HUES6 (cell line): ENCODE measurements around the gene CARNS1.

Experiments used
- H3K27ac ChIP-seq: 2 replicates; pipeline ENCODE4 v1.7.0; 2013; ENCODE audit warnings: low read depth, mild to moderate bottlenecking, low read length, inconsistent platforms
- H3K27me3 ChIP-seq: 2 replicates; pipeline ENCODE4 v1.6.1; 2013; ENCODE audit warnings: low read length; ENCODE audit not compliant: control insufficient read depth, insufficient read depth
- H3K36me3 ChIP-seq: 2 replicates; pipeline ENCODE4 v1.6.1; 2013; ENCODE audit warnings: low read length; ENCODE audit not compliant: control insufficient read depth, insufficient read depth
- H3K4me1 ChIP-seq: 2 replicates; pipeline ENCODE4 v1.6.1; 2013; ENCODE audit warnings: low read length; ENCODE audit not compliant: control insufficient read depth, insufficient read depth
- H3K4me3 ChIP-seq: 2 replicates; pipeline ENCODE4 v1.5.1; 2013; ENCODE audit warnings: low read depth, low read length
- H3K9ac ChIP-seq: one replicate; pipeline ENCODE4 v1.6.1; 2013; ENCODE audit warnings: mild to moderate bottlenecking, low read length
- H3K9me3 ChIP-seq: 2 replicates; pipeline ENCODE4 v1.6.1; 2013; ENCODE audit warnings: low read depth, low read length; ENCODE audit not compliant: control insufficient read depth, insufficient read depth

The CARNS1 gene

DNA sequence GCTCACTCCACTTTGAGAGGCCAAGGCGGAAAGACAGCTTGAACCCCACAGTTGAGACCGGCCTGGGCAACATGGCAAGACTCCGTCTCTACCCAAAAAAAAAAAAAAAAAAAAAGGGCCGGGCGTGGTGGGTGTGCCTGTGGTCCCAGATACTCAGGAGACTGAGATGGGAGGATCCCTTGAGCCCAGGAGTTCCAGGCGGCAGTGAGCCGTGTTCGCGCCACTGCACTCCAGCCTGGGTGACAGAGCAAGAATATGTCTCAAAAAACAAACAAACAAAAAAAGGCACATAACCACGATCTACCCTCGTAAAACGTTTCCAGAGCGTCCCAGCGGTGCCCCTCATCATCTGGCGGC lies 24.6 kb upstream of the CARNS1 start:
- H3K9ac ChIP-seq, result peak overlapping the region; percentile 92
- 0 out of 2 replicates have a peak overlapping the region, but pooled peaks have one; percentile 84 for H3K27ac ChIP-seq
- H3K27me3 ChIP-seq, result no peaks in the 10 kb centered on the region
- H3K36me3 ChIP-seq, result peaks cover 17% of the 10 kb centered on the region
- peak overlapping the region; percentile 93 for H3K4me3 ChIP-seq
- H3K9me3 ChIP-seq, result no peaks in the 10 kb centered on the region
- H3K4me1 ChIP-seq, result peaks cover 22% of the 10 kb centered on the region

- Histone ChIP-seq H3K9me3 (no peaks in the 10 kb centered on the region), H3K4me1 (peaks cover 28% of the 10 kb centered on the region), H3K36me3 (peaks cover 22% of the 10 kb centered on the region), H3K27ac (peak within 1 kb of the TSS; percentile 84; the same call in 1 of the 2 replicates), H3K27me3 (no peaks in the 10 kb centered on the region), H3K9ac (peak within 1 kb of the TSS; percentile 92), H3K4me3 (peak within 1 kb of the TSS; percentile 93)
Observed at GRCh38 chr11:67391304-67392182, 23.9 kb upstream of the CARNS1 start, which contains the start of gene RAD9A. Gene RAD9A, plus strand, starts transcription at chr11:67391986. Its CDS starts 59 bp downstream, at chr11:67392045.

GRCh38 chr11:67392183-67392715 lies 23.2 kb upstream of the CARNS1 start:
- Histone ChIP-seq H3K4me3 (peak overlapping the region; percentile 93), H3K4me1 (peaks cover 24% of the 10 kb centered on the region)

DNA sequence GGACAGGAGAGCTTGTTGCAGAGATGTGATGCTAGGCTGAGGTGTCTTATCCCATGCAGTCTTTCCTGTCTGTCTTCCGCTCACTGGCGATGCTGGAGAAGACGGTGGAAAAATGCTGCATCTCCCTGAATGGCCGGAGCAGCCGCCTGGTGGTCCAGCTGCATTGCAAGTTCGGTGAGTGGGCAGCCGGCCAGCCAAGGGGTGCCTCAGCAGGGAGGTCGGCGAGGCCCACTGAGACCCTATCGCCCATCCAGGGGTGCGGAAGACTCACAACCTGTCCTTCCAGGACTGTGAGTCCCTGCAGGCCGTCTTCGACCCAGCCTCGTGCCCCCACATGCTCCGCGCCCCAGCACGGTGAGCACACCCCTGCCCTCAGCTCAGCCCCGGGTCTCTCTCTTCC lies 22.0 kb upstream of the CARNS1 start:
- Histone ChIP-seq H3K9me3 (no peaks in the 10 kb centered on the region), H3K36me3 (peaks cover 36% of the 10 kb centered on the region), H3K9ac (no peak overlapping the region), H3K4me1 (peaks cover 26% of the 10 kb centered on the region), H3K27ac (no peak overlapping the region), H3K27me3 (no peaks in the 10 kb centered on the region), H3K4me3 (no peak overlapping the region)

More at GRCh38 chr11:67392183-67392715, 23.2 kb upstream of the CARNS1 start:
- Histone ChIP-seq H3K9ac (peak overlapping the region; percentile 86), H3K36me3 (peaks cover 24% of the 10 kb centered on the region), H3K9me3 (no peaks in the 10 kb centered on the region), H3K27ac (no peak overlapping the region), H3K27me3 (no peaks in the 10 kb centered on the region)

- Histone ChIP-seq H3K9me3 (no peaks in the 10 kb centered on the region), H3K27ac (no peak overlapping the region), H3K36me3 (peaks cover 41% of the 10 kb centered on the region), H3K4me3 (no peak overlapping the region), H3K27me3 (no peaks in the 10 kb centered on the region), H3K4me1 (peaks cover 26% of the 10 kb centered on the region), H3K9ac (no peak overlapping the region)
Observed at GRCh38 chr11:67393990-67394389, 21.5 kb upstream of the CARNS1 start.

DNA sequence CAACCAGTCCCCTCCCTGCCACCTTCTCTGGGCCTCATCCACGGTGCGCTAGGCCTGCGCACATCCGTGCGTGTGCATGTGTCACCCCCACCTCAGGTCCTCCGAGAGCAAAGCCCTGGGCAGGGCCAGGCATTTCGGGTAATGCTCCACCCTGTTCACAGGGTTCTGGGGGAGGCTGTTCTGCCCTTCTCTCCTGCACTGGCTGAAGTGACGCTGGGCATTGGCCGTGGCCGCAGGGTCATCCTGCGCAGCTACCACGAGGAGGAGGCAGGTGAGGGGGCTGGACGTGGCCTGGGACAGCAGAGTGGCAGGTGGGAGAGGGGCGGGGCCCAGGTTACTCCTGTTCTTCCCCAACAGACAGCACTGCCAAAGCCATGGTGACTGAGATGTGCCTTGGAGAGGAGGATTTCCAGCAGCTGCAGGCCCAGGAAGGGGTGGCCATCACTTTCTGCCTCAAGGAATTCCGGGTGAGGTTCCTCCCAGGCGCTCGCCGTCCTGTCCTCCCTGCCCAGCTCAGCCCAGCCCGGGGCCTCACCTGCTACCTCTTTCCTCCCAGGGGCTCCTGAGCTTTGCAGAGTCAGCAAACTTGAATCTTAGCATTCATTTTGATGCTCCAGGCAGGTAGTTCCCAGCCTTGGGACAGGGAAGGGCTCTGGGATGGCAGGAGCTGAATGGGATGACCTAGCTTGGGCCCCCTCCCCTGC lies 19.8 kb upstream of the CARNS1 start:
- Histone ChIP-seq H3K27me3 (no peaks in the 10 kb centered on the region), H3K4me3 (no peak overlapping the region), H3K9me3 (no peaks in the 10 kb centered on the region), H3K27ac (0 out of 2 replicates have a peak overlapping the region, but pooled peaks have one; percentile 24), H3K36me3 (peaks cover 55% of the 10 kb centered on the region), H3K4me1 (peaks cover 29% of the 10 kb centered on the region), H3K9ac (no peak overlapping the region)

DNA sequence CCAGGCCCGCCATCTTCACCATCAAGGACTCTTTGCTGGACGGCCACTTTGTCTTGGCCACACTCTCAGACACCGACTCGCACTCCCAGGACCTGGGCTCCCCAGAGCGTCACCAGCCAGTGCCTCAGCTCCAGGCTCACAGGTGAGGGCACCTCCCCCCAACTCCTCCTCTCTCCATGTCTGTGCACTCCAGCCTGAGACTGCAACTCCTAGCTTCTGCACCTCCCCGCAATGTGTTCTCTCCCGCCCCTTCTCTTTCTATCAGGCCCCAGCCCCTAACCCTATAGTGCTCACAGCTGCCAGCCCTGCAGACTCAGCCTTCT lies 19.3 kb upstream of the CARNS1 start:
- Histone ChIP-seq H3K27me3 (no peaks in the 10 kb centered on the region), H3K27ac (peak overlapping the region; percentile 24; the same call in 1 of the 2 replicates), H3K36me3 (peaks cover 55% of the 10 kb centered on the region), H3K9ac (peak overlapping the region; percentile 43), H3K9me3 (no peaks in the 10 kb centered on the region), H3K4me1 (peaks cover 31% of the 10 kb centered on the region), H3K4me3 (no peak overlapping the region)

DNA sequence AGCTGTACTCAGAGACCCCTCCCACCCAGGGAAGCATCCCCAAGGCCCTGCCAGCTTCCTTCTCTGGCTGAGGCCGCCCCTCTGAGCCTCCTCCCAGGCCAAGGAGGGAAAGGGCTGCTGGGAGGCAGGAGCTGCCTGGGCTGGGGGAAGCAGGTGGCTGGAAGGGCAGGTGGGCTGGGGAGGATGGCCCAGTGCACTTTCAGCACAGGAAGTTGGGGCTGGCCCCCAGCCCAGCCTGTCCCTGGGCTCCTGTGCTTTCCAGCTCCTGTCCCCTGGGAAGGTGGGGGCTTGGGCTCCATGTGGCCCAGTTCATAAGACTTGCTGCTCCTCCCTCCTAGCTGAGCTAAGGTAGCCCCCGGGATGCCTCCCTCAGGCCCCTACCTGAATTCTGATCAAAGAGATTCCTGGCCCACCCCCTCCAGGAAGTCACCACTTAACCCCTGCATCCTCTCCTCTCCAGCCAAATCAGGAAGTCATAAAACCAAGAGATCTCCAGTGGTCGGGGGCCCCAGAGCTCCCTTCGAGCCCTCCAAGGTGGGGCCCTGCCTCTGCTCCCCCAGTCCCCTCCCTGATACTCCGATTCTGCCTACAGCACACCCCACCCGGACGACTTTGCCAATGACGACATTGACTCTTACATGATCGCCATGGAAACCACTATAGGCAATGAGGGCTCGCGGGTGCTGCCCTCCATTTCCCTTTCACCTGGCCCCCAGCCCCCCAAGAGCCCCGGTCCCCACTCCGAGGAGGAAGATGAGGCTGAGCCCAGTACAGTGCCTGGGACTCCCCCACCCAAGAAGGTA lies 18.7 kb upstream of the CARNS1 start:
- H3K9ac ChIP-seq, result peak overlapping the region; percentile 43
- H3K4me1 ChIP-seq, result peaks cover 31% of the 10 kb centered on the region
- no peaks in the 10 kb centered on the region for H3K27me3 ChIP-seq
- no peak overlapping the region for H3K4me3 ChIP-seq
- no peaks in the 10 kb centered on the region for H3K9me3 ChIP-seq
- H3K27ac ChIP-seq, result peak overlapping the region; percentile 24; the same call in 1 of the 2 replicates
- H3K36me3 ChIP-seq, result peaks cover 55% of the 10 kb centered on the region

DNA sequence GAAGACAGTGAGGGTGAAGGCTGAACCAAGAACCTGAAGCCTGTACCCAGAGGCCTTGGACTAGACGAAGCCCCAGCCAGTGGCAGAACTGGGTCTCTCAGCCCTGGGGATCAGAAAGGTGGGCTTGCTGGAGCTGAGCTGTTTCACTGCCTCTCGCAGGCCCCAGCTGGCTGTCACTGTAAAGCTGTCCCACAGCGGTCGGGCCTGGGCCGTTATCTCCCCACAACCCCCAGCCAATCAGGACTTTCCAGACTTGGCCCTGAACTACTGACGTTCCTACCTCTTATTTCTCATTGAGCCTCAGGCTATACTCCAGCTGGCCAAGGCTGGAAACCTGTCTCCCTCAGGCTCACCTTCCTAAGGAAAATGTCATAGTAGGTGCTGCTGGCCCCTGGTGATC lies 17.9 kb upstream of the CARNS1 start:
- Histone ChIP-seq H3K27me3 (no peaks in the 10 kb centered on the region), H3K36me3 (peaks cover 55% of the 10 kb centered on the region), H3K4me1 (peaks cover 35% of the 10 kb centered on the region)

DNA sequence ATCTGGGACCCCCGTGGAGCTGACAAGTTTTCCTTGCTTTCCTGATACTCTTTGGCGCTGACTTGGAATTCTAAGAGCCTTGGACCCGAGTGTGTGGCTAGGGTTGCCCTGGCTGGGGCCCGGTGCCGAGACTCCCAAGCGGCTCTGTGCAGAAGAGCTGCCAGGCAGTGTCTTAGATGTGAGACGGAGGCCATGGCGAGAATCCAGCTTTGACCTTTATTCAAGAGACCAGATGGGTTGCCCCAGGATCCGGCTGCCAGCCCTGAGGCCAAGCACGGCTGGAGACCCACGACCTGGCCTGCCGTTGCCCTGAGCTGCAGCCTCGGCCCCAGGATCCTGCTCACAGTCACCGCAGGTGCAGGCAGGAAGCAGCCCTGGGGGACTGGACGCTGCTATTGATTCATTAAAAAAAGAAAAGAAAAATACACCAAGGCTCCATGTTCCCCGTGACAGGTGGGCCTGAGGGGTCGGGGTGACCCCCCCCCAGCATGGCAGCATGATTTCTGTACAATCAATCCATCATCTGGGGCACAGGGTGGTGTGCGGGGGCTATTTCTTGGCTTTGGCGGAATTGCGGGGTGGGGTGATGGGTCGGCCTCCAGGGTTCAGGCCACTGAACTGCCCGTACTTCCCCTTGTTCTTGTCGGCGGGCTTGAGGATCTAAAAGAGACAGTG lies 17.4 kb upstream of the CARNS1 start:
- Histone ChIP-seq H3K9ac (no peak overlapping the region), H3K4me3 (no peak overlapping the region), H3K36me3 (peaks cover 55% of the 10 kb centered on the region), H3K4me1 (peaks cover 32% of the 10 kb centered on the region), H3K9me3 (no peaks in the 10 kb centered on the region), H3K27me3 (no peaks in the 10 kb centered on the region), H3K27ac (no peak overlapping the region)

More for the DNA sequence above, 17.9 kb upstream of the CARNS1 start:
- Histone ChIP-seq H3K9me3 (no peaks in the 10 kb centered on the region), H3K9ac (no peak overlapping the region), H3K4me3 (no peak overlapping the region), H3K27ac (peak overlapping the region; percentile 12; the same call in 1 of the 2 replicates)
